ENCODE data around the gene CDKN2B.

CDKN2B gene

DNA sequence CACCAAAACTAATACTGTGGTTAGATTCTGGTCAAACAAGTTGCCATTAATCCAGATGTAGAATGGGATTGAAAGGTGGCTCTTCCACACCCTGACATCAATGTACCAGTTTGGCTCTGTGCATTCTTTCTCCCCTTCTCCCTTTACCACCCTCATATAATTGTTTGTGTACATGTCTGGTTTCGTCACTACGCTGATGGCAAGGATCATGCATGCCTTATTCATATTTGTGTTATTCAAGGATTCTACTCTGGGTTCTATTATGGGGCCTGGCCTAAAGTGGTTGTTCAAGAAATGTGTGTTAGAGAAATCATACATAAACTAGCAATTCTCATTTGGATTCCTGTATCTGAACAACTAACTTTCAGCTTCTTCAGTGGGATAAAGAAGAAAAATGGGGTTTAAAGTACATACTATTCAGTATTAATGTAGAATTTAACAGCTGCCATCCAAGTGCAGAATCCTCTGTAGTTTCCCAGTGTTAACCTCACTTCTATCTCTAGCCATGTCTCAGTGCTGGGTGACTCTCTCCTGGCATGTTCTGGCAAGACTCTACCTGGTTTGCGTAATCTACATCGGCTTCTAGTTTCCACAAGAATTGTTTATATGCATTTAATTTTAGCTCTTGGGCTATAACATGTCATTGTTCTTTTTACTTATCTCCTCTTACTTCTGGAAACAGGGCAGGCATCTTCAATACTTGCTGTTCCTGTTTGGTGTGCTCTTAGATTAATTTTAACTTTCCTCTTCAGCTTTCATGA is 27.9 kb upstream of the CDKN2B start:
- in situ Hi-C loops (cut with HindIII; ENCODE audit: low sequenced_read_pairs): loop anchor here (5.0 to 25.0 kb wide), 3 partner anchors 80 to 225 kb away; partner anchors contain the start of gene MTAP

DNA sequence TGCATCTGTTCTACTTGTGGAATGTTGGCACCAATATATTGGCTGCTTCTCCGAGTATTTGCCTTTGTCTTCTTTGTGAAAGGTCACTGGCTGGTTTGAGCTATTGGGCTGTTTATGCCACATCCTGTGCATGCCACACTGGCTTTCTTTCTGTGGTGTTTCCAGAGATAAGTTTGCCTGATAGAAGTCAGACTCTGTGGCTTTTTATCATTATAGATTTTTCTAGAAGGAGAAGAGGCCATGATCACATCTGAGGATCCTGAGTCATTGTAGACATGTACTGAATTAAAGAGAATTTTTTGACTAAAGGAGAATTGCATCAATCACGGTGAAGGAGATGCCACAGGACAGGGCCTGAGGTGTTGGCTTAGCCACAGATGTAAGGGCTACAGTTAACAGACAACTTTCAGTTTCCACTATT is 26.5 kb upstream of the CDKN2B start:
- in situ Hi-C loops (cut with HindIII; ENCODE audit: low sequenced_read_pairs): loop anchor here (5.0 to 25.0 kb wide), 3 partner anchors 82 to 223 kb away; partner anchors contain the start of gene MTAP

DNA sequence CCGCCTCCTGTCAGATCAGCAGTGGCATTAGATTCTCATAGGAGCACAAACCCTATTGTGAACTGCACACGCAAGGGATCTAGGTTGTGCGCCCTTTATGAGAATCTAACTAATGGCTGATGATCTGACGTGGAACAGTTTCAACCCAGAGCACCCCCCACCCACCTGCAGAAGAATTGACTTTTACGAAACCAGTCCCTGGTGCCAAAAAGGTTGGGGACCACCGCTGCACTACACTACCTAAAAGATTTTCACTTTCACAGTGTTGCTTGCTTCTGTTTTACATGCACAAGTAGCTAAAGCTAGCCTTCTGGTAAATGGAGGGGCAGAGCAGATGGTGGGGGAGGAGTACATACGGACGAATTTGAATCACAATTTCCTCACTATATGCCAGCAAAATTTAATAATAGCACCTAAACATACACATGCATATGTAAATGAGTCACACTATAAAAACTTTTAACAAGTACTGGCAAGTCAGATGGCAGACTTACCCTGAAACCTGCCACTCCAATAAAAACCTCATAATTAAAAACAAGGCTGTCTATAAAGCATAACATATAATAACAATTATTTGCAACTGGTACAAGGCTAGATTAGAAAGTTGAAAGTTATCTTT is 24.0 kb upstream of the CDKN2B start:
- in situ Hi-C loops (cut with HindIII; ENCODE audit: low sequenced_read_pairs): loop anchor here (25.0 kb wide), 2 partner anchors 204 to 221 kb away; partner anchors contain the start of gene MTAP

- in situ Hi-C loops (cut with HindIII; ENCODE audit: low sequenced_read_pairs): loop anchor here (25.0 kb wide), 2 partner anchors 205 to 220 kb away; partner anchors contain the start of gene MTAP
Measured at GRCh38 chr9:22031655-22032411, 22.7 kb upstream of the CDKN2B start.

GRCh38 chr9:22030101-22030598 is 21.0 kb upstream of the CDKN2B start:
- in situ Hi-C loops (cut with HindIII; ENCODE audit: low sequenced_read_pairs): loop anchor here (25.0 kb wide), 2 partner anchors 207 to 218 kb away; partner anchors contain the start of gene MTAP

DNA sequence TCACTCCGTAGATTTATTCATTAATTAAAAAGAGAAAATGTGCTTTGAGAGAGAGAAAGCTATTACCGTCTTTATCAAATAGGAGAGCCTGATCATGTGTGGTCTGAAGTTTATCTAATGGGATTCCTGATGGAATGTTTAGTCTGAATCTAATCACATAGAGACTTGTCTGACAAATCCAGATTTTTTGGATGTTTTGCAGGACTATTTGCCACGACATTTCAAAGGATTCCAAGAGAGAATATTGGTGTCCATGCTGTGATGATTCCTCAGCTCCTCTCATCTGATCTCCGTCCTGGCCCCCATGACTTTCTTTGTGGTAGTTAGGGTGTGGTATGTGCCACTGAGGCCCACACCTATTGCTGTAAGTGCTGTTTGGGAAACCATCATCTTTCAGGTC is 20.1 kb upstream of the CDKN2B start:
- in situ Hi-C loops (cut with HindIII; ENCODE audit: low sequenced_read_pairs): loop anchor here (25.0 kb wide), 2 partner anchors 208 to 217 kb away; partner anchors contain the start of gene MTAP

- in situ Hi-C loops (cut with HindIII; ENCODE audit: low sequenced_read_pairs): loop anchor here (25.0 kb wide), 2 partner anchors 209 to 216 kb away; partner anchors contain the start of gene MTAP
Measured at GRCh38 chr9:22028394-22028793, 19.3 kb upstream of the CDKN2B start.

DNA sequence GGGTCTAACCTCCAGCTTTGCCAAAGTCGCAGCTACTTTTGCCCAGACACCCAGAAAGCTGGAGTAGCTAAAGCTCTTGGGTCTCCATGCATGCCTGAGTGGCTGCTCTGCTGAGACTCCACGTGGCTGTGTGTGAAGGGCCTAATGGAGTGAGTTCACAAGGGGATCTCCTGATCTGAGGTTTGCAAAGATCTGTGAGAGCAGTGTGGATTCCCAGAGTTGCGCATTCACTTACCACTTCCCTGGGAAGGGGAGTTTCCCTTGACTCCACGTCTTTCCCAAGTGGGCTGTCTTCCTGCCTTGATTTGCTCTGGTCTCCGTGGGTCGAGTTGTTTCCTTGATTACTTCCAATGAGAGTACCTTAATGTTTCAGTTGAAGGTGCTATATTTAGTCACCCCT is 17.6 kb upstream of the CDKN2B start:
- in situ Hi-C loops (cut with HindIII; ENCODE audit: low sequenced_read_pairs): loop anchor here (25.0 kb wide), 2 partner anchors 211 to 214 kb away; partner anchors contain the start of gene MTAP

GRCh38 chr9:22022396-22022795 is 13.3 kb upstream of the CDKN2B start:
- in situ Hi-C loops (cut with HindIII; ENCODE audit: low sequenced_read_pairs): no loop called here

- in situ Hi-C loops (cut with HindIII; ENCODE audit: low sequenced_read_pairs): no loop called here
Measured at GRCh38 chr9:22010866-22011625, 1.9 kb upstream of the CDKN2B start.

- in situ Hi-C loops (cut with HindIII; ENCODE audit: low sequenced_read_pairs): no loop called here
Measured at GRCh38 chr9:22009506-22009867, 382 bp upstream of the CDKN2B start.

DNA sequence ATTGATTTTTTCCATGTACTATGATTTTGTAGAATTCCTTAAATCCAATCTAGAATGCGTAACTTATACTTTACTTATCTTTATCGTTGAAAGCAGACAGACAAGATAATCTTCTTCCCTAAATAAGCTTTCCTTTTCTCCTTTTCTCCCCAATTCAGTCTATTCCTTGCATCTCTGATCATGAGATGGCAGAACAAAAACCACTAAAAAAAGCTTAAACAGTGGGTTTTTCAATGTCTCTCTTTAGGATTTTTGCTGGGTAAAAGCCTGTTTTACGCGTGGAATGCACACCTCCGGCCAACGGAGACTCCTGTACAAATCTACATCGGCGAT is 755 bp downstream of the CDKN2B start:
- in situ Hi-C loops (cut with HindIII; ENCODE audit: low sequenced_read_pairs): no loop called here

GRCh38 chr9:22005702-22006606 is 3.2 kb downstream of the CDKN2B start:
- in situ Hi-C loops (cut with HindIII; ENCODE audit: low sequenced_read_pairs): no loop called here

GRCh38 chr9:22005021-22005701 is 3.9 kb downstream of the CDKN2B start:
- in situ Hi-C loops (cut with HindIII; ENCODE audit: low sequenced_read_pairs): no loop called here

- in situ Hi-C loops (cut with HindIII; ENCODE audit: low sequenced_read_pairs): no loop called here
Measured at GRCh38 chr9:22002038-22002437, 7.1 kb downstream of the CDKN2B start.

GRCh38 chr9:21998026-21998425 is 11.1 kb downstream of the CDKN2B start:
- in situ Hi-C loops (cut with HindIII; ENCODE audit: low sequenced_read_pairs): no loop called here

DNA sequence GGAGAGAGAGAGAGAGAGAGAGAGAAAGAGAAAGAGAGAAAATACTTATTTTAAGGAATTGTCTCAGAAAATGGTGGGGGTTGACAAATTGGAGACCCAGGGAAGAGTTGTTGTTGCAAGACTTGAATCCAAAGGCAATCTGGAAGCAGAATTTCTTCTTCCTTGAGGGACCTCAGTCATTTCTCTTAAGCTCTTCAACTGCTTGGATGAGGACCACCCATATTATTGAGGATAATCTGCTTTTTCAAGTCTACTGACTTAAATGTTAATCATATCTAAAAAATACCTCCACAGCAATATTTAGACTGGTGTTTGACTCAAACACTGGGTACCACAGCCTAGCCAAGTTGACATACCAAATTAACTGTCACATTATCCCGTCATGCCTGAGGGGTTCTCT is 11.6 kb downstream of the CDKN2B start:
- in situ Hi-C loops (cut with HindIII; ENCODE audit: low sequenced_read_pairs): no loop called here

- in situ Hi-C loops (cut with HindIII; ENCODE audit: low sequenced_read_pairs): no loop called here
Measured at GRCh38 chr9:21996858-21997257, 12.2 kb downstream of the CDKN2B start.

DNA sequence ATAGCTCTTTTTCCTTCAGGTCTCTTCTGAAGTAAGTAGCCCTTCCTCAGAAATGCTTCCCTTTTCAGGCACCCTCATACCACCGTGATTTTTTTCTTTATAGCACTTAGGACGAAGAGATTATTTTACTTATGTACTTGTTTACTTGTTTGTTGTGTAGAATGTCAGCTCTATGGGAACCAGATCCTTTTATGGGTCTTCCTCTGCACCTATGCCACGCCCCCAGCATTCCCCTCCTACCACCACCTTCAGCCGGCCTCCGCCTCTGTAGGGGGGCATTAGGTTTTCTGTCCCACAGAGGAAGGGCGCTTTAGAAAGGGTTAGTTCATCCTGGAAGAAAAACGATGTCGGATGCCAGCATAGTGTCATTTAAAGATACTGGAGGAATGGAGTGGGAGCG is 12.7 kb downstream of the CDKN2B start:
- in situ Hi-C loops (cut with HindIII; ENCODE audit: low sequenced_read_pairs): no loop called here

Measured in DLD1 (cell line).